Measurements from ENCODE around the gene CDH13.

CDH13 gene

DNA sequence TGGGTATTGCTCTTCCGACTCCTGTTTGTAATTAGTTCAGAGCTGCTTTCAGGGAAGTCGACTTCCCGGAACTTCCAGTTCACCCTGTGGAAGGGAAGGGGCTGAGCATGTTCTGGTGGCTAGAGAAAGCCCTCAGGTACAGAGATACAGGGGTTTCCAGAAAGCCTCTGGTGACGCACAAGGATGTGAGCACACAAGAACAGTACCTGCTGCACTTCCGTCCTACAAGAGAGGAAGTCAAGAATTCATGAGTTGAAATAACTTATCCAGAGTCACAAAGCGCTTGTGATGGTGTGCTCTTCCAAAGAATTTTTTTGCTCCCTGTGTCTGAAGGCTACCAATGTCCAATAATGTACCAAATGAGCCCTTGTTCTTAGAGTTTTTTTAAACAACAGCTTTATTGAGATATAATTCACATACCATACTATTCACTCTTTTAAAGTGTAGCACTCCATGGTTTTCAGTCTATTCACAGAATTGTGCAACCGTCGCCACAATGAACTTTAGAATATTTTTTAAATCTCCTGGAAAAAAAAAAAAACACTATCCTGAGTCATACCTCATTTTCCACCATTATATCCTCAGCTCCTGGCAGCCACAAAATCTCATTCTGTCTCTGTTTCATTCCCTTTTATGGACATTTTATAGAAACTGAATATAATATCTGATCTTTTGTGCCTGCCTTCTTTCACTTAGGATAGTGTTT is 327.6 kb downstream of the CDH13 start:
- no peak for DNase-seq (ENCODE audit: low read depth)

GRCh38 chr16:82955741-82956348 is 329.1 kb downstream of the CDH13 start:
- DNase-seq (ENCODE audit: low read depth), result no peak

DNA sequence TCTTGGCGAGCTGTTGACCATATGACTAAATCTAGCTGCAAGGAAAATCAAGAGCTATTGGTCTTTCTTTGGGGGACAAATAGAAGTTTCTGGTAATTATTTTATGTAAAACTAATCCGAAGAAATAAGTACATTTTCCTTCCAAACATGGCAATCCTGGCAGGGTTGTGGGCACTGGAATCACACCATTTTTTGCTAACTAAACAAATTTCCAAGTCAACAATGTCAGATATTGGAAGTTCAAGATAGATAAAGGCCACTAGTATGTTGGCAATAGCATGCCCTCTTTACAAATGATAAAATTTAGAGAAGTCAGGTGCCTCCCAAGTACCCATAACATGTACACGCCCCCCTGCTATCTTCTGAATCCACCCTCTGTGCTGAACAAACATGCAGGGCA is 330.4 kb downstream of the CDH13 start:
- DNase-seq (ENCODE audit: low read depth), result no peak

- DNase-seq (ENCODE audit: low read depth), result no peak
Observed at GRCh38 chr16:82960918-82961317, 334.1 kb downstream of the CDH13 start.

GRCh38 chr16:82963653-82964052 is 336.9 kb downstream of the CDH13 start:
- DNase-seq (ENCODE audit: low read depth), result no peak

DNA sequence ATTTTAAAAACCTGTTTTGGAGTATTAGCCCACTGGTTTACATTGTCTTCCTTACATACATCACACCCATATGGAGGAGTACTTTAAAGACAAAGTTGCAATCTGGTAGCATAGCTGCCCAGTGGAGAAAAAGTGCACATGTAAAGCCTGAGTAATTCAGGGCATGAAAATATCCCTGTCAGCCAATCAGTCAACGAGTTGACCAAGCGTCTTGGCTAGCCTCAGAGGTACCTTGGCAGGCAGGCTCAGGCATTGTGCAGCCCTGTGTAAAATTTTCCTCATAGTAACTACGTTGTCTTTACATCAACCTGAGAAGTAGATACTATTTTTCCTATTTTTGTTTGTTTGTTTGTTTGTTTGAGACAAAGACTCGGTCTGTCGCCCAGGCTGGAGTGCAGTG is 339.0 kb downstream of the CDH13 start:
- DNase-seq (ENCODE audit: low read depth), result no peak

- DNase-seq (ENCODE audit: low read depth), result no peak
Observed at GRCh38 chr16:82967424-82967823, 340.7 kb downstream of the CDH13 start.

DNA sequence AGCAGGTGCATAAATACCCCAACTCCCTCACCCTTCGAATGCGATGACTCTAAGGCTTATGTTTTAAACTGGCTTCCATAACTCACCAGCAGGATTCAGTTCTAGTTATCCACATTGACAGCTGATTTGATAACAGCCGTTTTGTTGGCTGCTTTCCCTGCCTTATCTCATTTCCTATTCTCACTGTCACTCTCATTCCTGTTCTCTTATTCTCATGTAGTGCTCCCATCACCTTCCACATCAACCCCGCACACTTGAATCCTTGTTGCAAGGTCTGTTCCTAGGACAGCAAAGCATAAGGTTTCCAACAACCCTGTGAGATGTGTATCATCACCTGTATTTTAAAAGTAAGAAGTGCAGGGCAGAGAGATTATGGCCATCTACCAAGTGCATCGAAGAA is 344.4 kb downstream of the CDH13 start:
- no peak for DNase-seq (ENCODE audit: low read depth)

DNA sequence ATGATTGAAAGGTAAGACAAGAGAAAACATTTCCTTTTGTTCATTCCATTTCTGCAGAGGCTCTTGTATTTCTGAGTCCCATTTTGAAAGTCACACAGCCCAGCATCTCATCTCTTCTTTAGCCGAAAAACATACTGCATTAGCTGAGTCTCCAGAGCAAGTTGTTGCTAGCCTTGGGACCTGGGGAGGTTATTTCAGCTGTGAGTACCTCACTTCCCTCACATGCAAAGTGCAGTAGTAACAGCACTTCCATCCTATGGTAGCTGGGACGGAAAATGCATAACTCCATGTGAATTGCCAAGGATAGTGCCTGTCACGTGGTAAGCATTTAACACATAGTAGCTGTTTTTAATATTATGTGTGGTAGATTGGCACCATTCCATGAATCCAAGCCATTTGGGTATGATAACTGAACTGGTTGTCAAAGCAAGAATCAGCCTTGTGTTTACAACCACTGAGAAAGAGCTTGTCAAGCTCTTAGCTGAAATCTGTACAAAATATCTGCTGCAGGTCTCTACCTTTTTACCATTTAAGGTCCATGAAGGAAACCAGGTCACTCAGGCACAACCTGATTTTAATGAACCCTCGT is 345.7 kb downstream of the CDH13 start:
- no peak for DNase-seq (ENCODE audit: low read depth)

DNA sequence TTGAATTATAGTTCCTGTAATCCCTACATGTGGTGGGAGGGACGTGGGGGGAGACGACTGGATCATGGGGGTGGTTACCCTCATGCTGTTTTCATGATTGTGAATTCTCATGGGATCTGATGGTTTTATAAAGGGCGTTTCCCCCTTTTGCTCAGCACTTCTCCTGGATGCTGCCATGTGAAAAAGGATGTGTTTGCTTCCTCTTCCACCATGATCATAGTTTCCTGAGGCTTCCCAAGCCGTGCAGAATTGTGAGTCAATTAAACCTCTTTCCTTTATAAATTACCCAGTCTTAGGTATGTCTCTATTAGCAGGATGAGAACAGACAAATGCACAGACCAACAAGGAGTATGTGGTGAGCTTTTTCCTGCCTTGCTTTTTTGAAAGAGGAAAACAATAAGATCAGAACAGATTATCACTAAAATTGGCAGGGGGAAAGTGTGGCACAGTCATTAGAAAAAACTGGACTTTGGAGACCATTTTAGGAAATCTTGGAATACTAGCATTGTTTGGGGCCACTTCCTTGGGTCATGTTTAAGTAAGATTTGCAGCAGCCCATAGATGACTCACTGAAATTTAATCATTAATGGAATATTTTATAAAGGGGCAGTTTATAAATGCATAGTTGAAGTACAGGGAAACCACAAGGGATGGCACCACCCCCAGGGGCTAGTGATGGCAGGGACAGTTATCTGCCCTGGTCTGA is 352.8 kb downstream of the CDH13 start:
- DNase-seq (ENCODE audit: low read depth), result no peak

DNA sequence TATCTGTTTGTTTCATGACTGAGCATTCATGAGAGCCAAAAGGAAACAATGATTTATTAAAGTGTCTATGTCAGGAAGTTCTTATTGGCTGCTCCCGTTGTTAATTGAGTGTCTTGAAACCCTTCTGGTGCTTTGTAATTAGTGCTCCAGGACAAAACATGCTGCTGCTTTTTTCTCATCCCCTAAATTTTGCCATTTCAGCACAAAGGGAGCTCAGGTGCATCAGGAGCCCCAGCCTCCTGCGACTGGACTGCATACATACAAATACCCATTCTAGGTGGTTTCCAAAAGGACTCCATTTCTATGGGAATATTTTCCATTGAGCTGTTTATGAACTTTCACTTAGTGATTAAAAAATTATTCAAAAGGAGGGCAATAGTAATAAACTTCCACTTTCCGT is 354.0 kb downstream of the CDH13 start:
- no peak for DNase-seq (ENCODE audit: low read depth)

DNA sequence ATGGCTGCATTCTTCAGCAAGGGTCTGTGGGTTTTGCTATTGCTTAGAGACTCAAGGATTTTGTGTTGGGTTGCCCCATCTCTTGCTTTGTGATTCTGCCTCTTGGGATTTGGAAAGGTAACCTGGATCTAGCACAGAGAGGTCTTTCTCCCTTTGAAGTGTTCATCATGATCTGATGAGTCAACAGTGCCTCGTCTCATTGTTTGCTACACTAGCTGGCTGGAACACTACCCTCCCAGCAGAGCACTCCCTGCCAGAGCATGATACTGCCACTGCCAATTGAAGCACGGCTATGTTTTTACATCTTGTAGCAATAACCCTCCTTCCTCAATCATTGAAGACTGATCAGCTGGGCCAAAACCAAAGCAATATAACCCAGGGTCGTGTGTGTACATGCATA is 361.0 kb downstream of the CDH13 start:
- no peak for DNase-seq (ENCODE audit: low read depth)

GRCh38 chr16:82990155-82990554 is 363.4 kb downstream of the CDH13 start:
- DNase-seq (ENCODE audit: low read depth), result no peak

GRCh38 chr16:82991410-82991809 is 364.6 kb downstream of the CDH13 start:
- DNase-seq (ENCODE audit: low read depth), result no peak

DNA sequence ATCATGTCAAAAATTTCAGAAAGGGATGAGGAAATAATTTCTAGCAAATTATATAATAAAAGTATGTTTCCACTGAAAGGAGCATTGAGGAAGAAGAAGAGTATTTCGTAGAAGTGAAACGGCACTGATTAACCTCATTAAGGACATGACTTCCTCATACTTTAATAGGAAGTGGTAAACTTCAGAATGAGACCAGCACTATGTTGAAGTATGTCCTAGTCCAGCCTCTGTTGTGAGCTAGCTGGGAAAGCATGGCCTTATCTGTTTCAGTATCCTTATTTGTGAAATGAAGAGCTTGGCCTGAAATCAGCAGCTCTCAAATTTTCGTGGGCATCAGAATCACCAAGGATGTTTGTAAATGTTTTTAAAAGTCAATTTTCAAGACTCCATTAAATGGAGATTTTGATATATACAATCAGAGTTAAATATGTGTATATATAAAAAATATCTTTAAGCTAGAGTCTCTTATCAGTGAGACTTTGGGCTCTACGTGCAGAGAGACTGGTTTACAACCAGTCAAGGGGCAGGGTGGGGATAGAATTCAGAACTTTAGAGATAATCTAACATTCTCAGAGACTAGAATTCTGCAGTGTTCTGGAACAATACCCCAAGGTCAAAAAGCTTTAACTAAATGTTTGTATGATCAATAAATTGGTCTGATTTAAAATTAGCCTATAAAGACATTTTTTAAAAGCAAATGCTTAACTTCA is 365.4 kb downstream of the CDH13 start:
- DNase-seq (ENCODE audit: low read depth), result no peak

- DNase-seq (ENCODE audit: low read depth), result no peak
Observed at GRCh38 chr16:82992786-82993185, 366.0 kb downstream of the CDH13 start.

GRCh38 chr16:82993415-82993814 is 366.6 kb downstream of the CDH13 start:
- no peak for DNase-seq (ENCODE audit: low read depth)

- DNase-seq (ENCODE audit: low read depth), result no peak
Observed at GRCh38 chr16:82993926-82994325, 367.2 kb downstream of the CDH13 start.

GRCh38 chr16:82995286-82995923 is 368.6 kb downstream of the CDH13 start:
- DNase-seq (ENCODE audit: low read depth), result no peak

- DNase-seq (ENCODE audit: low read depth), result peak; percentile 26
Observed at GRCh38 chr16:82995924-82996441, 369.2 kb downstream of the CDH13 start.

- DNase-seq (ENCODE audit: low read depth), result no peak
Observed at GRCh38 chr16:82996814-82997213, 370.0 kb downstream of the CDH13 start.

DNA sequence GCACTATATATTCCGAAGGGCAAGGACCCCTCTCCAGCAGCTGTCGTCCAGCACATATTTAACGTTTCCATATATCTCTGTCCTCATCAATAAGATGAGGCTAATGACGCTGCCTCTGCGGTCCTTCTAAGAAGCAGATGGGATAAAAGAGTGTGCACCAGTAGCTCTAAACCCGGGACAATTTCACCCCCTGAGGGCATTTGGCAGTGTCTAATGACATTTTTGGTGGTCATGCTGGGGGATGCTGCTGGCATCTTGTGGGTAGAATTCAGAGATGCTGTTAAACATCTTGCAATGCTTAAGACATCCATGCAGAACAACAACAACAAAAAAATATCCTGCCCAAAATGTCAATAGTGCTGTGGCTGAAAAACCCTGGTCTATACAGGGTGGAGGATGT is 372.9 kb downstream of the CDH13 start:
- no peak for DNase-seq (ENCODE audit: low read depth)

All from fibroblast of the conjunctiva (primary cell).